ENCODE measurements around the gene NCOR2.

GRCh38 chr12:124593851-124594401 is 26.5 kb upstream of the NCOR2 start:
- TF ChIP-seq CTCF (IDR thresholded peaks at IDR 0.05), result no peak
- no peak for TF ChIP-seq ATF3 (CRISPR knock-in tag; conservative IDR thresholded peaks at IDR 0.05)
- TF ChIP-seq ATF6 (CRISPR knock-in tag; IDR thresholded peaks at IDR 0.05), result no peak
- no peak for TF ChIP-seq GRHL2 (CRISPR knock-in tag; IDR thresholded peaks at IDR 0.05; ENCODE audit: insufficient replicate concordance, severe bottlenecking)
- no peak for TF ChIP-seq ATF2 (CRISPR knock-in tag; IDR thresholded peaks at IDR 0.05; ENCODE audit: borderline replicate concordance, low read depth)

Data from WTC11 (cell line).